ENCODE measurements around the gene SLC2A5. TPM values are rescaled to one million over a fixed set of nuclear protein-coding genes. Genes with fewer than 3 reads are reported as not detected.

SLC2A5 gene
- total RNA-seq, 1 donor from 2014 or later, result not detected

- Mint-ChIP-seq H3K27ac (no peak overlapping the region), H3K4me3 (ENCODE audit: low read depth) (no peak overlapping the region), H3K27me3 (peaks cover 5% of the 10 kb centered on the region), H3K4me1 (ENCODE audit: low read depth) (no peaks in the 10 kb centered on the region), H3K9me3 (ENCODE audit: low read depth) (no peaks in the 10 kb centered on the region), H3K36me3 (ENCODE audit: insufficient read depth) (no peaks in the 10 kb centered on the region)
- DNase-seq (ENCODE audit: low spot score, unreplicated experiment), result no peak
- TF ChIP-seq CTCF (IDR thresholded peaks at IDR 0.05; ENCODE audit: unreplicated experiment), result no peak
Observed at GRCh38 chr1:9050803-9051202, 18.6 kb downstream of the SLC2A5 start.

- H3K27ac Mint-ChIP-seq, result no peak overlapping the region
- H3K36me3 Mint-ChIP-seq (ENCODE audit: insufficient read depth), result no peaks in the 10 kb centered on the region
- H3K4me3 Mint-ChIP-seq (ENCODE audit: low read depth), result no peak overlapping the region
- H3K27me3 Mint-ChIP-seq, result peaks cover 5% of the 10 kb centered on the region
- no peak for DNase-seq (ENCODE audit: low spot score, unreplicated experiment)
- no peak for TF ChIP-seq CTCF (IDR thresholded peaks at IDR 0.05; ENCODE audit: unreplicated experiment)
- no peaks in the 10 kb centered on the region for H3K4me1 Mint-ChIP-seq (ENCODE audit: low read depth)
- H3K9me3 Mint-ChIP-seq (ENCODE audit: low read depth), result no peaks in the 10 kb centered on the region
Observed at GRCh38 chr1:9048551-9048950, 20.9 kb downstream of the SLC2A5 start.

GRCh38 chr1:9047019-9047418, 22.4 kb downstream of the SLC2A5 start:
- peaks cover 5% of the 10 kb centered on the region for H3K27me3 Mint-ChIP-seq
- H3K4me3 Mint-ChIP-seq (ENCODE audit: low read depth), result no peak overlapping the region
- H3K27ac Mint-ChIP-seq, result no peak overlapping the region
- no peaks in the 10 kb centered on the region for H3K36me3 Mint-ChIP-seq (ENCODE audit: insufficient read depth)
- no peaks in the 10 kb centered on the region for H3K4me1 Mint-ChIP-seq (ENCODE audit: low read depth)
- TF ChIP-seq CTCF (IDR thresholded peaks at IDR 0.05; ENCODE audit: unreplicated experiment), result no peak
- no peak for DNase-seq (ENCODE audit: low spot score, unreplicated experiment)
- no peaks in the 10 kb centered on the region for H3K9me3 Mint-ChIP-seq (ENCODE audit: low read depth)

GRCh38 chr1:9045861-9046510, 23.4 kb downstream of the SLC2A5 start:
- H3K4me3 Mint-ChIP-seq (ENCODE audit: low read depth), result no peak overlapping the region
- H3K27ac Mint-ChIP-seq, result no peak overlapping the region
- H3K27me3 Mint-ChIP-seq, result peaks cover 2% of the 10 kb centered on the region
- no peaks in the 10 kb centered on the region for H3K9me3 Mint-ChIP-seq (ENCODE audit: low read depth)
- no peaks in the 10 kb centered on the region for H3K4me1 Mint-ChIP-seq (ENCODE audit: low read depth)
- no peak for DNase-seq (ENCODE audit: low spot score, unreplicated experiment)
- TF ChIP-seq CTCF (IDR thresholded peaks at IDR 0.05; ENCODE audit: unreplicated experiment), result no peak
- no peaks in the 10 kb centered on the region for H3K36me3 Mint-ChIP-seq (ENCODE audit: insufficient read depth)

- no peak for DNase-seq (ENCODE audit: low spot score, unreplicated experiment)
- Mint-ChIP-seq H3K4me3 (ENCODE audit: low read depth) (no peak overlapping the region), H3K9me3 (ENCODE audit: low read depth) (no peaks in the 10 kb centered on the region), H3K27ac (no peak overlapping the region), H3K27me3 (no peaks in the 10 kb centered on the region), H3K4me1 (ENCODE audit: low read depth) (no peaks in the 10 kb centered on the region), H3K36me3 (ENCODE audit: insufficient read depth) (no peaks in the 10 kb centered on the region)
- no peak for TF ChIP-seq CTCF (IDR thresholded peaks at IDR 0.05; ENCODE audit: unreplicated experiment)
Observed at GRCh38 chr1:9044236-9044635, 25.2 kb downstream of the SLC2A5 start.

All from progenitor cell of endocrine pancreas (in vitro differentiated cells).